ENCODE results near the gene SLC34A1. TPM values are rescaled to one million over a fixed set of nuclear protein-coding genes. Genes with fewer than 3 reads are reported as not detected.
A peak's percentile ranks its signal among the peaks of the same experiment; 100 is the strongest.

Gene SLC34A1
- total and polyA plus RNA-seq, 2 of the 13 experiments (the other 11 are each of a cell fraction or from before 2014, with no cell fraction given): 0.03 to 0.20 TPM

- TF ChIP-seq RELA (CRISPR knock-in tag; IDR thresholded peaks at IDR 0.05): no peak
- no peak for TF ChIP-seq ETS1 (CRISPR knock-in tag; IDR thresholded peaks at IDR 0.05)
- TF ChIP-seq NCOA1 (CRISPR knock-in tag; IDR thresholded peaks at IDR 0.05): no peak
- peak; percentile 58 for TF ChIP-seq TEAD3 (CRISPR knock-in tag; optimal IDR thresholded peaks at IDR 0.05; ENCODE audit: borderline replicate concordance)
- TF ChIP-seq TBX2 (CRISPR knock-in tag; IDR thresholded peaks at IDR 0.05; ENCODE audit: borderline replicate concordance): peak; percentile 62; the same call in 1 of the 2 replicates
- no peak for TF ChIP-seq KLF15 (CRISPR knock-in tag; IDR thresholded peaks at IDR 0.05; ENCODE audit: borderline replicate concordance)
- no peak; the same call in 1 of the 2 replicates for TF ChIP-seq KLF6 (CRISPR knock-in tag; IDR thresholded peaks at IDR 0.05)
- no peak for TF ChIP-seq ZNF260 (CRISPR knock-in tag; IDR thresholded peaks at IDR 0.05; ENCODE audit: borderline replicate concordance, low read depth)
- no peak for TF ChIP-seq ZBTB20 (CRISPR knock-in tag; IDR thresholded peaks at IDR 0.05; ENCODE audit: borderline replicate concordance, low read depth)
- no peak for TF ChIP-seq ZFP41 (CRISPR knock-in tag; IDR thresholded peaks at IDR 0.05; ENCODE audit: borderline replicate concordance)
- TF ChIP-seq, protein P1, sequence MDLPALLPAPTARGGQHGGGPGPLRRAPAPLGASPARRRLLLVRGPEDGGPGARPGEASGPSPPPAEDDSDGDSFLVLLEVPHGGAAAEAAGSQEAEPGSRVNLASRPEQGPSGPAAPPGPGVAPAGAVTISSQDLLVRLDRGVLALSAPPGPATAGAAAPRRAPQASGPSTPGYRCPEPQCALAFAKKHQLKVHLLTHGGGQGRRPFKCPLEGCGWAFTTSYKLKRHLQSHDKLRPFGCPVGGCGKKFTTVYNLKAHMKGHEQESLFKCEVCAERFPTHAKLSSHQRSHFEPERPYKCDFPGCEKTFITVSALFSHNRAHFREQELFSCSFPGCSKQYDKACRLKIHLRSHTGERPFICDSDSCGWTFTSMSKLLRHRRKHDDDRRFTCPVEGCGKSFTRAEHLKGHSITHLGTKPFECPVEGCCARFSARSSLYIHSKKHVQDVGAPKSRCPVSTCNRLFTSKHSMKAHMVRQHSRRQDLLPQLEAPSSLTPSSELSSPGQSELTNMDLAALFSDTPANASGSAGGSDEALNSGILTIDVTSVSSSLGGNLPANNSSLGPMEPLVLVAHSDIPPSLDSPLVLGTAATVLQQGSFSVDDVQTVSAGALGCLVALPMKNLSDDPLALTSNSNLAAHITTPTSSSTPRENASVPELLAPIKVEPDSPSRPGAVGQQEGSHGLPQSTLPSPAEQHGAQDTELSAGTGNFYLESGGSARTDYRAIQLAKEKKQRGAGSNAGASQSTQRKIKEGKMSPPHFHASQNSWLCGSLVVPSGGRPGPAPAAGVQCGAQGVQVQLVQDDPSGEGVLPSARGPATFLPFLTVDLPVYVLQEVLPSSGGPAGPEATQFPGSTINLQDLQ (CRISPR knock-in tag; IDR thresholded peaks at IDR 0.05): no peak; the same call in 1 of the 2 replicates
- TF ChIP-seq, protein P2, sequence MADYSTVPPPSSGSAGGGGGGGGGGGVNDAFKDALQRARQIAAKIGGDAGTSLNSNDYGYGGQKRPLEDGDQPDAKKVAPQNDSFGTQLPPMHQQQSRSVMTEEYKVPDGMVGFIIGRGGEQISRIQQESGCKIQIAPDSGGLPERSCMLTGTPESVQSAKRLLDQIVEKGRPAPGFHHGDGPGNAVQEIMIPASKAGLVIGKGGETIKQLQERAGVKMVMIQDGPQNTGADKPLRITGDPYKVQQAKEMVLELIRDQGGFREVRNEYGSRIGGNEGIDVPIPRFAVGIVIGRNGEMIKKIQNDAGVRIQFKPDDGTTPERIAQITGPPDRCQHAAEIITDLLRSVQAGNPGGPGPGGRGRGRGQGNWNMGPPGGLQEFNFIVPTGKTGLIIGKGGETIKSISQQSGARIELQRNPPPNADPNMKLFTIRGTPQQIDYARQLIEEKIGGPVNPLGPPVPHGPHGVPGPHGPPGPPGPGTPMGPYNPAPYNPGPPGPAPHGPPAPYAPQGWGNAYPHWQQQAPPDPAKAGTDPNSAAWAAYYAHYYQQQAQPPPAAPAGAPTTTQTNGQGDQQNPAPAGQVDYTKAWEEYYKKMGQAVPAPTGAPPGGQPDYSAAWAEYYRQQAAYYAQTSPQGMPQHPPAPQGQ (CRISPR knock-in tag; IDR thresholded peaks at IDR 0.05; ENCODE audit: borderline replicate concordance): no peak
- peak; percentile 84 for TF ChIP-seq MYC (CRISPR knock-in tag; IDR thresholded peaks at IDR 0.05; ENCODE audit: borderline replicate concordance)
- TF ChIP-seq HOXA7 (CRISPR knock-in tag; IDR thresholded peaks at IDR 0.05): no peak
- TF ChIP-seq, protein P3, sequence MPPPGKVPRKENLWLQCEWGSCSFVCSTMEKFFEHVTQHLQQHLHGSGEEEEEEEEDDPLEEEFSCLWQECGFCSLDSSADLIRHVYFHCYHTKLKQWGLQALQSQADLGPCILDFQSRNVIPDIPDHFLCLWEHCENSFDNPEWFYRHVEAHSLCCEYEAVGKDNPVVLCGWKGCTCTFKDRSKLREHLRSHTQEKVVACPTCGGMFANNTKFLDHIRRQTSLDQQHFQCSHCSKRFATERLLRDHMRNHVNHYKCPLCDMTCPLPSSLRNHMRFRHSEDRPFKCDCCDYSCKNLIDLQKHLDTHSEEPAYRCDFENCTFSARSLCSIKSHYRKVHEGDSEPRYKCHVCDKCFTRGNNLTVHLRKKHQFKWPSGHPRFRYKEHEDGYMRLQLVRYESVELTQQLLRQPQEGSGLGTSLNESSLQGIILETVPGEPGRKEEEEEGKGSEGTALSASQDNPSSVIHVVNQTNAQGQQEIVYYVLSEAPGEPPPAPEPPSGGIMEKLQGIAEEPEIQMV (CRISPR knock-in tag; IDR thresholded peaks at IDR 0.05; ENCODE audit: low read depth): peak; percentile 90
- peak; percentile 43; the same call in 1 of the 2 replicates for TF ChIP-seq ZBTB21 (CRISPR knock-in tag; IDR thresholded peaks at IDR 0.05)
- TF ChIP-seq ZNF747 (CRISPR knock-in tag; IDR thresholded peaks at IDR 0.05; ENCODE audit: borderline replicate concordance): peak; percentile 74; the same call in 1 of the 2 replicates
- no peak for TF ChIP-seq JDP2 (CRISPR knock-in tag; IDR thresholded peaks at IDR 0.05; ENCODE audit: borderline replicate concordance)
- TF ChIP-seq ZNF713 (CRISPR knock-in tag; IDR thresholded peaks at IDR 0.05): no peak
- TF ChIP-seq MAF1 (CRISPR knock-in tag; IDR thresholded peaks at IDR 0.05; ENCODE audit: borderline replicate concordance): no peak
- TF ChIP-seq ZNF768 (CRISPR knock-in tag; IDR thresholded peaks at IDR 0.05): no peak
- TF ChIP-seq KLF16 (CRISPR knock-in tag; IDR thresholded peaks at IDR 0.05): peak in 1 of 2 experiments; percentile 76; a peak in 2 of 4 replicates
- TF ChIP-seq ZMYM3 (CRISPR knock-in tag; IDR thresholded peaks at IDR 0.05): no peak
- TF ChIP-seq KDM4B (CRISPR knock-in tag; IDR thresholded peaks at IDR 0.05): no peak
These were observed 63.5 kb downstream of the SLC34A1 start (continued) for GRCh38 chr5:177447611-177448243.
